HEK293T (cell line): ENCODE results near the gene USE1.

ENCODE experiments used
- CTCF ChIA-PET: fragments of 350-600 bp; formaldehyde crosslinking; extraction: SDS; loops from one replicate; lab custom pipeline; 2021; ENCODE audit warnings: antibody characterized with exemption, inconsistent platforms; lab: Yijun Ruan, JAX
- POLR2A ChIA-PET: fragments of 350-600 bp; formaldehyde crosslinking; extraction: SDS; loops from one replicate; lab custom pipeline; 2020; ENCODE audit warnings: antibody characterized with exemption, inconsistent platforms; lab: Yijun Ruan, JAX
- DNase-seq: peaks from one replicate; pipeline ENCODE4 v3.0.0; 2012; ENCODE audit warnings: mixed read lengths; ENCODE audit errors: extremely low spot score
- ARNT ChIP-seq: fragments of 450-650 bp; IDR thresholded peaks from 2 replicates; pipeline ENCODE4 v1.6.1; 2017; ENCODE audit warnings: mild to moderate bottlenecking
- BHLHE40 ChIP-seq: fragments of 450-650 bp; IDR thresholded peaks from 2 replicates; pipeline ENCODE4 v1.6.1; 2016; ENCODE audit warnings: mild to moderate bottlenecking, moderate library complexity, borderline replicate concordance
- CTBP1 ChIP-seq: fragments of 450-650 bp; IDR thresholded peaks from 2 replicates; pipeline ENCODE4 v1.6.1; 2016; ENCODE audit warnings: borderline replicate concordance
- ELF4 ChIP-seq: fragments of 450-650 bp; IDR thresholded peaks from 2 replicates; pipeline ENCODE4 v1.6.1; 2017; ENCODE audit warnings: antibody characterized with exemption
- FOXA1 ChIP-seq: fragments of 450-650 bp; IDR thresholded peaks from 2 replicates; pipeline ENCODE4 v1.6.1; 2016; ENCODE audit warnings: mild to moderate bottlenecking
- FOXK2 ChIP-seq: fragments of 450-650 bp; IDR thresholded peaks from 2 replicates; pipeline ENCODE4 v1.6.1; 2016; ENCODE audit warnings: mild to moderate bottlenecking
- FOXM1 ChIP-seq: fragments of 450-650 bp; IDR thresholded peaks from 2 replicates; pipeline ENCODE4 v1.6.1; 2017; ENCODE audit warnings: mild to moderate bottlenecking, borderline replicate concordance
- HDGF ChIP-seq: fragments of 450-650 bp; IDR thresholded peaks from 2 replicates; pipeline ENCODE4 v1.6.1; 2017; ENCODE audit warnings: antibody characterized with exemption, borderline replicate concordance
- L3MBTL2 ChIP-seq: fragments of 450-650 bp; conservative IDR thresholded peaks from 2 replicates; pipeline ENCODE4 v1.6.1; 2016; ENCODE audit warnings: mild to moderate bottlenecking
- LEF1 ChIP-seq: fragments of 450-650 bp; IDR thresholded peaks from 2 replicates; pipeline ENCODE4 v1.6.1; 2017; ENCODE audit warnings: mild to moderate bottlenecking, borderline replicate concordance
- NFRKB ChIP-seq: fragments of 450-650 bp; IDR thresholded peaks from 2 replicates; pipeline ENCODE4 v1.6.1; 2016; ENCODE audit warnings: mild to moderate bottlenecking, moderate library complexity
- SP1 ChIP-seq: fragments of 450-650 bp; IDR thresholded peaks from 2 replicates; pipeline ENCODE4 v1.6.1; 2017
- SUZ12 ChIP-seq: fragments of 450-650 bp; IDR thresholded peaks from 2 replicates; pipeline ENCODE4 v1.6.1; 2016; ENCODE audit warnings: mild to moderate bottlenecking
- TARDBP ChIP-seq: fragments of 450-650 bp; IDR thresholded peaks from 2 replicates; pipeline ENCODE4 v1.6.1; 2016
- ZNF384 ChIP-seq: fragments of 450-650 bp; IDR thresholded peaks from 2 replicates; pipeline ENCODE4 v1.6.1; 2016
- TF ChIP-seq, protein P1 (sequence below): fragments of 450-650 bp; IDR thresholded peaks from 2 replicates; pipeline ENCODE4 v1.6.1; 2016

The USE1 gene

DNA sequence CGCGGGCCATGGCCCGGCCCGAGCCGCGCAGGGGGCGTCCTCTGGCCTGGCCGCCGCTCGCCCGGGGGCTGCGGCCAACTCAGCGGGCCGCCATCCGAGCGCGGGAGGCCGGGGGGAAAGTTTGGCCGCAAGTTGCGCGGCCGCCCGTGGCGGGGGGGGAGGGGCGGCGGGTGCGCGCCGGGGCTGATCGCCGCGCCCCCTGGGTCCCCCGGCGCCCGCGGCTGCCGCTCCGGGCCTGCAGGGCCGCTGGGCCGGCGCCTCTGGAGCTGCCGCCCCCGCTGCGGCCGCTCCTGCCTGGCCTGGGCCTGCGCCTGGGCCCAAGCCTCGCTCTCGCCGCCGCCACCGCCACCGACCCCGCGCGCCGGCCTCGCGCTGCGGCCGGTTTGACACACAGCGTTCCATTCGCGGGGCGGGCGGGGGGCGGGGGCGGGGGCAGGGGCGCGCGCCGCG, 30.4 kb downstream of the USE1 start, which contains the start of gene NR2F6:
NR2F6 (minus strand) TSS at position 385 of the 450 bp plus-strand sequence. CDS start 699 bp downstream, outside the sequence.
- CTCF ChIA-PET: no interaction called here
- DNase-seq: no peak
- POLR2A ChIA-PET: no interaction called here
- TF ChIP-seq TARDBP: no peak
- no peak for TF ChIP-seq FOXM1
- no peak for TF ChIP-seq BHLHE40
- no peak for TF ChIP-seq ELF4
- no peak for TF ChIP-seq LEF1
- no peak for TF ChIP-seq FOXA1
- TF ChIP-seq CTBP1: no peak

DNA sequence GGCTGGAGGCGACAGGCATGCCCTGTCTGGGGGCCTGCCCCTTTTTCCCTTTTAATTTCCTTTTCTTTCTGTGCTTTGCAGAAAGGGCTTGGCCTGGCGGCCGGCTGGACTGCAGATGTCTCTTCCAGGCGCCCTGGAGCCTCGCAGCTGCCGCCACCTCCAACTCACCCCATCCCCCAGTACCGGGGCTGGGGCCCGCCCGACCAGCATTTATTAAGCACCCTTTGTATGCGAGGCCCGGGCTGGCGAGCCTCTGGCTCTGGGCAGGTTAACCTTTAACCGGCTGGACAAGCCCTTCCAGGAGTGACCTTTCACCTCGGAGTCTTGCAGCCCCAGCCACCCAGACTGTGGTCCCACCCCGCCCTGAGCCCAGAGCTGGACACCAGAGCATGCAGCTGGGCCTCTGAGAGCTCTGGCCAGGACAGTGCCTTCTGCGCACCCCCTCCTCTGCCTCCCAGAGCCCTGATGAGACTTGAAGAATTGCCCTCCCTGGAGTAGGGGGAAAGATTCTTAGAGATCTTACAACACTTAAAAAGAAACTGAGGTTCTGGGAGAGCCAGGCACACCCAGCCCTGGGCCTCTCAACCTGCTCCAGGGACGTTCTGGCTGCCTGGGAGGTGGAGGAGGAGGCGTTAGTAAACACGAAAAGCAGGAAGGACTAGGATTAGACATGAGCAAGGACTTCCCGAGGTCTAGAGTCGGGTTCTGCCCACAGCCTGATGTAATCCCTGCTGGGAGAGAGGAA, 31.7 kb downstream of the USE1 start:
- TF ChIP-seq SP1: no peak
- TF ChIP-seq CTBP1: no peak
- TF ChIP-seq L3MBTL2: no peak
- TF ChIP-seq, protein P1, sequence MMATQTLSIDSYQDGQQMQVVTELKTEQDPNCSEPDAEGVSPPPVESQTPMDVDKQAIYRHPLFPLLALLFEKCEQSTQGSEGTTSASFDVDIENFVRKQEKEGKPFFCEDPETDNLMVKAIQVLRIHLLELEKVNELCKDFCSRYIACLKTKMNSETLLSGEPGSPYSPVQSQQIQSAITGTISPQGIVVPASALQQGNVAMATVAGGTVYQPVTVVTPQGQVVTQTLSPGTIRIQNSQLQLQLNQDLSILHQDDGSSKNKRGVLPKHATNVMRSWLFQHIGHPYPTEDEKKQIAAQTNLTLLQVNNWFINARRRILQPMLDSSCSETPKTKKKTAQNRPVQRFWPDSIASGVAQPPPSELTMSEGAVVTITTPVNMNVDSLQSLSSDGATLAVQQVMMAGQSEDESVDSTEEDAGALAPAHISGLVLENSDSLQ: no peak
- no peak for TF ChIP-seq NFRKB
- no peak for TF ChIP-seq FOXM1
- no peak for TF ChIP-seq LEF1
- TF ChIP-seq BHLHE40: no peak
- TF ChIP-seq FOXA1: no peak
- no peak for TF ChIP-seq HDGF
- TF ChIP-seq ELF4: no peak
- no peak for TF ChIP-seq ARNT
- TF ChIP-seq TARDBP: no peak
- TF ChIP-seq ZNF384: no peak
- TF ChIP-seq FOXK2: no peak
- TF ChIP-seq SUZ12: no peak
- no peak for DNase-seq
- CTCF ChIA-PET: no interaction called here
- POLR2A ChIA-PET: no interaction called here

DNA sequence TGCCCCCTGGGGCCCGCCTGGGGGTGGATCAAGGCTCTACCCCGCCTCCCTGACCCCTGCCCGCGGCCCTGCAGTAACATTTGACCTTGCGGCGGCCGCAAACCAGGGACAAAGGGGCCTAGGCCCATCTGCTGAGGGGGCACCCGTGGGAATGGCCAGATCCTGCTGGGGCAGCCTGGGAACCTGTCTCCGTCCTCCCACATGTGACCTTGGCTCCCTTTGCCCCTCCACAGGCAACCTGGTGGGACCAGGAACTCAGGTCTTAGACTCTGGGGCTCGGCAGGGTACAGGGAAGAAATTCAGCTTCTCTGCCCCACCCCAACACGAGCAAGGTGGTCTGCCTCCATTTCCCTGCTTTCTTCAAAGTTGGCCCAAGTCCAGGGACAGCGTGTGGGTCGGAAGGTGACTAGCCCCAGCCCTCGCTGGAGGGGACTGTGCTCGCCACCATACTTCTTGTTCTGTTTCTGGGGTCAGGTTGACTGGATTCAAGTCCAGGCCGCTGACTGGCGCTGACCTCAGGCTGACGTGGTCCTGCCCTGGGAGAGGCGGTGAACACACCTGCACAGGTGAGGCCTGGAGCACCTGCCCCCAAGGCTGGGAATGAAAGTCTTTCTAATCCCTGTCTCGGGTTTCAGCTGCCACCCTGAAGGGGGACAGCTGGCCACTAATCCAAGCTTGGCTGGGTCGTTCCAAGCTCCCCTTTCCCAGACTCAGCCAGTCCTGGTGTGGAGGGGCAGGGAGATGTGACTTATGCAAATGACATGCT, 33.0 kb downstream of the USE1 start:
- TF ChIP-seq L3MBTL2 (no peak), SUZ12 (no peak), ARNT (no peak), SP1 (no peak), CTBP1 (no peak), FOXK2 (no peak), HDGF (no peak), LEF1 (no peak), NFRKB (no peak), FOXM1 (no peak), ZNF384 (no peak), FOXA1 (no peak), ELF4 (no peak), BHLHE40 (no peak), TARDBP (no peak)
- TF ChIP-seq, protein P1: no peak
- no peak for DNase-seq
- ChIA-PET POLR2A (interaction anchor here (1.1 to 2.8 kb wide), 7 partner anchors 9 to 33 kb away, joined by 3 to 11 read pairs (median 5); partner anchors contain the start of genes BABAM1, OCEL1 and USE1), CTCF (interaction anchor here (1.4 to 1.5 kb wide), 2 partner anchors 12 to 18 kb away, joined by 5 to 7 read pairs; no protein-coding TSS in a partner anchor)

DNA sequence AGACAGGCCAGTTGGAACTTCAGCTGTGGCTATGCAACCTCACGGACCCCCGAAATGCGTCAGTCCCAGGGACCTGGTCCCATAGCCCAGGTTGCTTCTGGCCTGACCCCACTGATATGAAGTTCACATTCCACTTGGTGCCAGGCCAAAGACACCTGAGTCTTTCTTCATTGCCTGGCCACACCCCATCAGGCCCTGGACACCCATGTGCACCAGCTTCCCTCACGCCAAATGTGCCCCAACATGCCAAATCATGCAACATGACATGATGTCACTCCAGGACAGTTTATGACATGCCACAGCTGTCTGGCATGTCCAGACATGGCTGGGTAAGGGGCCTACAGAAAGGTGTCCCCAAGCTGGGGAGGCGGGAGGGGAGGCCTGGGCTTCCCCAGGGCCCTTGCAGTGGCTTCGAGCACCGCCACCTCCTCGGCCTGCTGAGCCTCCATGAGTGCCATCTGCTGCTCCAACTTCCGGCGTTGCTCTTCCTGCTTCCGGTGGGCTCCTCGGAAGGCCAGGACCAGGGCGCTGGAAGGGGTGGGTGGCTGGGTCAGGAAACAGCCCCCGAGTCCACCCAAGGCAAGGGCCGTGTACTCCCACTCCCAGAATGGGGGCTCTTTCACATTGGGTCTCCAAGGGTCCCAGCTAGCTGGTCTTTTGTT, 34.9 kb downstream of the USE1 start:
- ChIA-PET POLR2A (interaction anchor here (0.9 to 2.8 kb wide), 6 partner anchors 9 to 34 kb away, joined by 3 to 11 read pairs (median 5); partner anchors contain the start of genes BABAM1, OCEL1 and USE1), CTCF (interaction anchor here (0.6 to 1.4 kb wide), 3 partner anchors 11 to 28 kb away, joined by 3 to 9 read pairs (median 5); no protein-coding TSS in a partner anchor)
- DNase-seq: no peak
- TF ChIP-seq SUZ12 (no peak), L3MBTL2 (no peak), HDGF (no peak), BHLHE40 (no peak), FOXK2 (no peak), SP1 (no peak), NFRKB (no peak), ELF4 (no peak), LEF1 (no peak), CTBP1 (no peak), ZNF384 (no peak), FOXM1 (no peak), ARNT (no peak)

DNA sequence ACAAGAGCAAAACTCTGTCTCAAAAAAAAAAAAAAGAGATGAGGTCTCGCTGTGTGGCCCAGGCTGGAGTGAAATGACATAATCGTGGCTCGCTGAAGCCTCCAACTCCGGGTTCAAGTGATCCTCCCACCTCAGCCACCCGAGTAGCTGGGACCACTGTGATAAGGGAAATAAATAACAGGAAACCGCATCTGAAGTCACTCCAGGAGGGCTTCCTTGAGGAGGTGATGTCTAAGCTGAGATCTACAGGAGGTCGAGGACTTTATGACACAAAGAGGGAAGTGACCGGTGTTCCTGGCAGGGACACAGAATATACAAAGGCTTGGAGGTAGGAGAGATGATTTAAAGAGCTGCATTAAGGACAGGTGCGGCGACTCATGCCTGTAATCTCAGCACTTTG, 39.5 kb downstream of the USE1 start:
- DNase-seq: no peak
- ChIA-PET CTCF (no interaction called here), POLR2A (no interaction called here)
- TF ChIP-seq L3MBTL2: no peak
- no peak for TF ChIP-seq CTBP1
- TF ChIP-seq FOXK2: no peak
- no peak for TF ChIP-seq BHLHE40
- no peak for TF ChIP-seq ELF4
- no peak for TF ChIP-seq FOXA1
- no peak for TF ChIP-seq FOXM1
- TF ChIP-seq ARNT: no peak
- TF ChIP-seq SUZ12: no peak
- no peak for TF ChIP-seq HDGF
- no peak for TF ChIP-seq TARDBP
- TF ChIP-seq ZNF384: no peak
